ENCODE results near the gene RBM47.

Gene RBM47

DNA sequence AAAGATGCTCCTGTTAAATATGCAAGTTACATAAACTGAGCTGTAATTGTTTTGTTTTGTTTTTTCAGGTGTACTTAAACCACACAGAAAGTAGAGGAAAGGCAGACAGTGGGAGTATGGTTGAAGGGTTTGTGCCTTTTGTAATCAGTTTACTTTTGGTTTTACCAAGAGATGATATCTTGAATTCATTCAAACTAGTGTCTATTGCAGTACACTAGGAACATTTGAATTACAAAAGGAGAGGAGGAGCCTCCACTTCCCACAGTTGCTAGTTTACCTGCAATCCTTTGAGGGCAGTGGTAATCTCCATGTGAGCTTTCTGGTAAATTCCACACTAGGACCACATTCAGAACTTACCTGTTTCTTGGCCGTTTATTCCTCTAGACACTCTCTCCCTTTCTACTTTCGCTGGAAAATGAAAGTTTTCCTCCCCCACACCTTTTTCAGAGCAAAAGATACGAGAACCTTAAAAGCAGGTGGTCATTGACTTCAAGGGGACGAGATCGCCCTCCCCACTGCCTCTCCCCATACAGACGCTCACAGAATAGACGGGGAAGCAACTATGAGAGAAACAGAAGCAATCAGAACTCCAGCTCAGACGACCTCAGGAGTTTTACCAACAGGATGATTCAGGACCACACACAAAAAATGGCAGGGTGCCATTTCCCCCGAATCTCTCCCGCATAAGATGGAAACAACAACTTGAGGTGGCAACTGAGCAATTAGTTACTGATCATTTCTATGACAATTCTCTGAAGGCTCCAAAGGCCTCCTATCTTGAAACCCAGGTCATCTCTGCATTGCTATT is 3.3 kb downstream of the RBM47 start:
- H3K4me1 ChIP-seq (ENCODE audit: control insufficient read depth in 2 of 2, insufficient read depth in 1 of 2, low read depth in 1 of 2, low read length in 2 of 2) = peaks cover 8 to 12% of the 10 kb centered on the region in 2 donors
- H4K8ac ChIP-seq (ENCODE audit: low read depth, low read length) = no peak overlapping the region
- no CpG with 5 or more reads among the region's 10 CpGs for WGBS, 2 donors (ENCODE audit: extremely low coverage in 2 of 2, insufficient read length in 2 of 2, insufficient replicate concordance in 1 of 2)
- no peak overlapping the region for H3K14ac ChIP-seq (ENCODE audit: low read length)
- H2BK12ac ChIP-seq (ENCODE audit: low read length) = no peak overlapping the region
- H3K79me1 ChIP-seq (ENCODE audit: low read depth, low read length) = no peaks in the 10 kb centered on the region
- no peak overlapping the region for H3K18ac ChIP-seq (ENCODE audit: low read length)
- H3K4ac ChIP-seq (ENCODE audit: low read length) = no peak overlapping the region
- no peak overlapping the region for H3K23ac ChIP-seq (ENCODE audit: low read depth, low read length, poor library complexity)
- DNase-seq (ENCODE audit: low spot score) = no peak
- no peak overlapping the region for H2AFZ ChIP-seq (ENCODE audit: low read length)
- no peak overlapping the region for H4K91ac ChIP-seq (ENCODE audit: low read depth, low read length, poor library complexity)
- H3K9ac ChIP-seq (ENCODE audit: low read depth, low read length, poor library complexity) = no peak overlapping the region
- H3K4me2 ChIP-seq (ENCODE audit: insufficient read depth, low read length, poor library complexity, severe bottlenecking) = no peak overlapping the region
- H3K4me3 ChIP-seq (ENCODE audit: low read length in 2 of 2) = no peak overlapping the region
- no peak overlapping the region for H2BK15ac ChIP-seq (ENCODE audit: low read length)
- no peak overlapping the region for H3K27ac ChIP-seq (replicated peaks; ENCODE audit: low read length)
- H2AK5ac ChIP-seq (ENCODE audit: low read depth, low read length) = no peak overlapping the region
- H3K9me3 ChIP-seq (replicated peaks in 1 of 2; ENCODE audit: control insufficient read depth in 2 of 2, insufficient read depth in 1 of 2, low read depth in 1 of 2, low read length in 2 of 2) = no peaks in the 10 kb centered on the region
- no peak overlapping the region for H2BK120ac ChIP-seq (ENCODE audit: low read depth, low read length)
- no peak overlapping the region for H2BK5ac ChIP-seq (ENCODE audit: low read length)
- H3K36me3 ChIP-seq (replicated peaks in 1 of 2; ENCODE audit: control insufficient read depth in 2 of 2, insufficient read depth in 2 of 2, low read length in 2 of 2) = no peaks in the 10 kb centered on the region
- H3K27me3 ChIP-seq (ENCODE audit: control insufficient read depth in 3 of 3, insufficient read depth in 3 of 3, low read depth in 1 of 3, low read length in 3 of 3) = peaks cover 0 to 64% (median 4%) of the 10 kb centered on the region in 3 experiments

DNA sequence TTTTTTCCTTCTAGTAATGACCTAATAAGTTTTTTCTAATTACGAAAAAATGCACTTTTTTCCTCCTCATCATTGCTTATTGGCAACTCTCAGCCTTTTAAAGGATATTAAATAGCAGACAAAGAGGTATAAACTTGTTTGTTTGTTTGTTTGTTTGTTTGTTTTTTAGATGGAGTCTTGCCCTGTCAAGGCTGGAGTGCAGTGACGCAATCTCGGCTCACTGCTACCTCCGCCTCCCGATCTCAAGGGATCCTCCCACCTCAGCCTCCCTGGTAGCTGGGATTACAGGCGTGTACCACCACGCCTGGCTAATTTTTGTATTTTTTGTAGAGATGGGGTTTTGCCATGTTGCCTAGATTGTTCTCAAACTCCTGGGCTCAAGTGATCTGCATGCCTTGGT is 6.0 kb downstream of the RBM47 start:
- Histone ChIP-seq H3K23ac (ENCODE audit: low read depth, low read length, poor library complexity) (no peak overlapping the region), H4K91ac (ENCODE audit: low read depth, low read length, poor library complexity) (no peak overlapping the region), H3K36me3 (replicated peaks in 1 of 2; ENCODE audit: control insufficient read depth in 2 of 2, insufficient read depth in 2 of 2, low read length in 2 of 2) (no peaks in the 10 kb centered on the region), H3K27me3 (ENCODE audit: control insufficient read depth in 3 of 3, insufficient read depth in 3 of 3, low read depth in 1 of 3, low read length in 3 of 3) (peaks cover 0 to 37% (median 4%) of the 10 kb centered on the region in 3 experiments), H3K4me2 (ENCODE audit: insufficient read depth, low read length, poor library complexity, severe bottlenecking) (no peak overlapping the region), H3K4me3 (ENCODE audit: low read length in 2 of 2) (no peak overlapping the region), H2BK120ac (ENCODE audit: low read depth, low read length) (no peak overlapping the region), H3K27ac (replicated peaks; ENCODE audit: low read length) (no peak overlapping the region), H3K4ac (ENCODE audit: low read length) (no peak overlapping the region), H3K9ac (ENCODE audit: low read depth, low read length, poor library complexity) (no peak overlapping the region), H3K79me1 (ENCODE audit: low read depth, low read length) (no peaks in the 10 kb centered on the region), H2BK5ac (ENCODE audit: low read length) (no peak overlapping the region), H3K4me1 (ENCODE audit: control insufficient read depth in 2 of 2, insufficient read depth in 1 of 2, low read depth in 1 of 2, low read length in 2 of 2) (peaks cover 0 to 6% of the 10 kb centered on the region in 2 donors), H2BK15ac (ENCODE audit: low read length) (no peak overlapping the region), H2BK12ac (ENCODE audit: low read length) (no peak overlapping the region), H3K18ac (ENCODE audit: low read length) (no peak overlapping the region), H4K8ac (ENCODE audit: low read depth, low read length) (no peak overlapping the region), H2AK5ac (ENCODE audit: low read depth, low read length) (no peak overlapping the region), H2AFZ (ENCODE audit: low read length) (no peak overlapping the region), H3K9me3 (replicated peaks in 1 of 2; ENCODE audit: control insufficient read depth in 2 of 2, insufficient read depth in 1 of 2, low read depth in 1 of 2, low read length in 2 of 2) (no peaks in the 10 kb centered on the region), H3K14ac (ENCODE audit: low read length) (no peak overlapping the region)
- no peak for DNase-seq (ENCODE audit: low spot score)
- WGBS, 2 donors (ENCODE audit: extremely low coverage in 2 of 2, insufficient read length in 2 of 2, insufficient replicate concordance in 1 of 2) = no CpG with 5 or more reads among the region's 7 CpGs

DNA sequence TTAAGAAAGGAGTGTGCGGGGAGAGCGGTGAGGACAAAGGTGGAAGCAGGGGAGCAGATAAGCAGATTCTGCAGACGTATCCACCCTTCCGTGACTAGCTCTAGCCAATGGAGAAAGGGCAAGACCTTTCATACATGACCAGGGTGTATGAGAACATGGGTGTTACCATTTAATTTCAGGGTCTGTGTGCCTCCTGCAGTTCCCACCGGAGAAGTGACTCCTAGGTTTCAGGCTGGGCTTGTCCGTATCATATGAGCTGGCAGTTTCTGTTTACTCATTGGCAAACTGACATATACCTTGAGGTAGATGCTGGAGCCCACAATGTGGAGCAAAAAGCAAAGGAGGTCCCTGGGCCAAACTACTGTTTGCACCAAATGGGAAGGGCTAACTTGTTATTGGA is 6.8 kb downstream of the RBM47 start:
- Histone ChIP-seq H2BK12ac (ENCODE audit: low read length) (no peak overlapping the region), H3K27me3 (ENCODE audit: control insufficient read depth in 3 of 3, insufficient read depth in 3 of 3, low read depth in 1 of 3, low read length in 3 of 3) (peaks cover 0 to 30% (median 2%) of the 10 kb centered on the region in 3 experiments), H3K4me3 (ENCODE audit: low read length in 2 of 2) (no peak overlapping the region), H4K91ac (ENCODE audit: low read depth, low read length, poor library complexity) (no peak overlapping the region), H3K14ac (ENCODE audit: low read length) (no peak overlapping the region), H3K18ac (ENCODE audit: low read length) (no peak overlapping the region), H4K8ac (ENCODE audit: low read depth, low read length) (no peak overlapping the region), H2BK5ac (ENCODE audit: low read length) (no peak overlapping the region), H3K9me3 (replicated peaks in 1 of 2; ENCODE audit: control insufficient read depth in 2 of 2, insufficient read depth in 1 of 2, low read depth in 1 of 2, low read length in 2 of 2) (no peaks in the 10 kb centered on the region), H3K4ac (ENCODE audit: low read length) (no peak overlapping the region), H2AFZ (ENCODE audit: low read length) (no peak overlapping the region), H3K4me2 (ENCODE audit: insufficient read depth, low read length, poor library complexity, severe bottlenecking) (no peak overlapping the region), H2BK15ac (ENCODE audit: low read length) (no peak overlapping the region), H3K27ac (replicated peaks; ENCODE audit: low read length) (no peak overlapping the region), H3K9ac (ENCODE audit: low read depth, low read length, poor library complexity) (no peak overlapping the region), H2BK120ac (ENCODE audit: low read depth, low read length) (no peak overlapping the region), H3K36me3 (replicated peaks in 1 of 2; ENCODE audit: control insufficient read depth in 2 of 2, insufficient read depth in 2 of 2, low read length in 2 of 2) (no peaks in the 10 kb centered on the region), H3K4me1 (ENCODE audit: control insufficient read depth in 2 of 2, insufficient read depth in 1 of 2, low read depth in 1 of 2, low read length in 2 of 2) (peaks cover 0 to 6% of the 10 kb centered on the region in 2 donors), H3K79me1 (ENCODE audit: low read depth, low read length) (no peaks in the 10 kb centered on the region), H2AK5ac (ENCODE audit: low read depth, low read length) (no peak overlapping the region), H3K23ac (ENCODE audit: low read depth, low read length, poor library complexity) (no peak overlapping the region)
- WGBS, 2 donors (ENCODE audit: extremely low coverage in 2 of 2, insufficient read length in 2 of 2, insufficient replicate concordance in 1 of 2) = no CpG with 5 or more reads among the region's 6 CpGs
- no peak for DNase-seq (ENCODE audit: low spot score)

DNA sequence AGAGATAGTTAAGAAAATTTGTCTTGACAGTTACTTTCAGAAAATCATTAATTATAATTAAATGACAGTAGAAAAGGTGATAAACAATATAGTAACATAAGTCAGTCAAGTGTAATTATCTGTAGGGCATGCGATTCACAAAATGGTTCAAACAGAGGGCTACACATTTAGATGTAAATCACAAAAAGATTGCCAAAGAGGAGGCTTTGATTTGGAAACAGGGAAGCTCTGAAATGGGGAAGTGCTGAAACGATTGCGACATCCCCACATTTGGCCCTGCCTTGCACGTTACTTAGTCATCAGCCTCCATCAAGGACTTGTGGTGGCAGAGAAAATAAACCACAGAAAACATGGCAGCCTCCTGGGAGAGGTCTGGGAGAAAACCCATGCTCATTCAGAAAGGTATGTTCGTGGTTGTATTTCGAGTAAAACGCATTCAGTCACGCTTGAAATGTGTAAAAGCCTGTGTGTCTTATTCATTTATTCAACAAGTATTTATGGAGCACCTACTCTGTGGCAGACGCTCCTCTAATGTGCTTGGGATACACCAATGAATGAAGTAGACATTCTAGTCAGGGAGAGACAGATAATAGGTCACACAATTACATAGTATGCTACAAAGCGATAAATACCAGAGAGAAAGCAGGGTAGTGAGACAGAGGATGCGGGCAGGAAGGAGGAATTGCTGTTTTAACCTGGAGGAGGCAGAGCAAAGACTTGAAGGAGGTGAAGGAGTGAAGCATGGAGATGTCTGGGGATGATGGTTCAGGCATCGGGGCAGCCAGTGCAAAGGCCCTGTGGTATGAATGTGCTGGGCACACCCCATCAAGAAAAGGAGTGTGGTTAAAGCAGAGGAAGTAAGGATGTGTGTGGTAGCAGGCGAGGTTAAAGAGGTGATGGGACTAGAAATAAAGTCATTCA is 7.8 kb downstream of the RBM47 start:
- Histone ChIP-seq H3K4me1 (ENCODE audit: control insufficient read depth in 2 of 2, insufficient read depth in 1 of 2, low read depth in 1 of 2, low read length in 2 of 2) (peaks cover 0 to 6% of the 10 kb centered on the region in 2 donors), H3K14ac (ENCODE audit: low read length) (no peak overlapping the region), H2BK12ac (ENCODE audit: low read length) (no peak overlapping the region), H3K4ac (ENCODE audit: low read length) (no peak overlapping the region), H4K8ac (ENCODE audit: low read depth, low read length) (no peak overlapping the region), H4K91ac (ENCODE audit: low read depth, low read length, poor library complexity) (no peak overlapping the region), H2AK5ac (ENCODE audit: low read depth, low read length) (no peak overlapping the region), H3K9me3 (replicated peaks in 1 of 2; ENCODE audit: control insufficient read depth in 2 of 2, insufficient read depth in 1 of 2, low read depth in 1 of 2, low read length in 2 of 2) (no peaks in the 10 kb centered on the region), H3K36me3 (replicated peaks in 1 of 2; ENCODE audit: control insufficient read depth in 2 of 2, insufficient read depth in 2 of 2, low read length in 2 of 2) (no peaks in the 10 kb centered on the region), H3K79me1 (ENCODE audit: low read depth, low read length) (no peaks in the 10 kb centered on the region), H2BK15ac (ENCODE audit: low read length) (no peak overlapping the region), H3K18ac (ENCODE audit: low read length) (no peak overlapping the region), H3K4me3 (ENCODE audit: low read length in 2 of 2) (no peak overlapping the region), H3K4me2 (ENCODE audit: insufficient read depth, low read length, poor library complexity, severe bottlenecking) (no peak overlapping the region), H3K27ac (replicated peaks; ENCODE audit: low read length) (no peak overlapping the region), H3K9ac (ENCODE audit: low read depth, low read length, poor library complexity) (no peak overlapping the region), H2BK120ac (ENCODE audit: low read depth, low read length) (no peak overlapping the region), H3K23ac (ENCODE audit: low read depth, low read length, poor library complexity) (no peak overlapping the region), H2BK5ac (ENCODE audit: low read length) (no peak overlapping the region), H3K27me3 (ENCODE audit: control insufficient read depth in 3 of 3, insufficient read depth in 3 of 3, low read depth in 1 of 3, low read length in 3 of 3) (peaks cover 0 to 19% (median 2%) of the 10 kb centered on the region in 3 experiments), H2AFZ (ENCODE audit: low read length) (no peak overlapping the region)
- no peak for DNase-seq (ENCODE audit: low spot score)
- WGBS, 2 donors (ENCODE audit: extremely low coverage in 2 of 2, insufficient read length in 2 of 2, insufficient replicate concordance in 1 of 2) = no CpG with 5 or more reads among the region's 13 CpGs

All from neuronal stem cell (in vitro differentiated cells).